ENCODE data around the gene SLC13A4.

DNA sequence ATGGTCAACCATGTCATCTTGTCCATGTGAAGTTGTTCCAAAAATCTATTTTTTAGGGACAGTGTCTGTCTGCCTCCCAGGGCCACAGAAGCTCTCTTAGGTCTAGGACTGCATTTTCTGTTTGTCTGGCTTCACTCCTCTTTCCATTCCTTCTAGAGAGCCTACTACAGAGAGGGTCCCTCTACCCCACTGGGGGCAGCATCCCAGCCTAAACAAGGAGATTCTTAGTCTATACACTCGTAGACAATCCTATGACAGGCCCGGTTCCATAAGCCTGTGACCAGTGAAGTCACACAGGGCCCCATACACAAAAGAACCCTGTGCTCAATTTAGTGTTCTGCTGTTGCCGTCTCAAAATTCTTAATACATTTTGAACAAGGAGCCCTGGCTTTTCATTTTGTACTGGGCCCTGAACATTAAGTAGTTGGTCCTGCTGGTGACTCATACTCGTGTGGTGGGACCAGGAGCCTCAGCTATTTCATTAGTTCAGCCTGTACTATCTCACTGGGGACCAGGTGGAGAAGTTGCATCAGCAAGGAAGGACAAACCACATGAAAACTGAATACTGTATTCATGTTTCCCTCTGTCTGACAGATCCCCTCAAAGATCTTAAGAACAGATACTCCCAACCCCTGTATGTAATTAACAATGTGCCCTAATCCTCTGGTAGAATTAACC is 44.1 kb upstream of the SLC13A4 start:
- TF ChIP-seq EP300 (IDR thresholded peaks at IDR 0.05): no peak
- no peak for TF ChIP-seq POLR2AphosphoS5 (IDR thresholded peaks at IDR 0.05)
- TF ChIP-seq, protein P1, sequence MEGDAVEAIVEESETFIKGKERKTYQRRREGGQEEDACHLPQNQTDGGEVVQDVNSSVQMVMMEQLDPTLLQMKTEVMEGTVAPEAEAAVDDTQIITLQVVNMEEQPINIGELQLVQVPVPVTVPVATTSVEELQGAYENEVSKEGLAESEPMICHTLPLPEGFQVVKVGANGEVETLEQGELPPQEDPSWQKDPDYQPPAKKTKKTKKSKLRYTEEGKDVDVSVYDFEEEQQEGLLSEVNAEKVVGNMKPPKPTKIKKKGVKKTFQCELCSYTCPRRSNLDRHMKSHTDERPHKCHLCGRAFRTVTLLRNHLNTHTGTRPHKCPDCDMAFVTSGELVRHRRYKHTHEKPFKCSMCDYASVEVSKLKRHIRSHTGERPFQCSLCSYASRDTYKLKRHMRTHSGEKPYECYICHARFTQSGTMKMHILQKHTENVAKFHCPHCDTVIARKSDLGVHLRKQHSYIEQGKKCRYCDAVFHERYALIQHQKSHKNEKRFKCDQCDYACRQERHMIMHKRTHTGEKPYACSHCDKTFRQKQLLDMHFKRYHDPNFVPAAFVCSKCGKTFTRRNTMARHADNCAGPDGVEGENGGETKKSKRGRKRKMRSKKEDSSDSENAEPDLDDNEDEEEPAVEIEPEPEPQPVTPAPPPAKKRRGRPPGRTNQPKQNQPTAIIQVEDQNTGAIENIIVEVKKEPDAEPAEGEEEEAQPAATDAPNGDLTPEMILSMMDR (IDR thresholded peaks at IDR 0.05): no peak

Measured in esophagus muscularis mucosa (tissue), 4 donors.